Measurements from ENCODE around the gene SOCS1.

DNA sequence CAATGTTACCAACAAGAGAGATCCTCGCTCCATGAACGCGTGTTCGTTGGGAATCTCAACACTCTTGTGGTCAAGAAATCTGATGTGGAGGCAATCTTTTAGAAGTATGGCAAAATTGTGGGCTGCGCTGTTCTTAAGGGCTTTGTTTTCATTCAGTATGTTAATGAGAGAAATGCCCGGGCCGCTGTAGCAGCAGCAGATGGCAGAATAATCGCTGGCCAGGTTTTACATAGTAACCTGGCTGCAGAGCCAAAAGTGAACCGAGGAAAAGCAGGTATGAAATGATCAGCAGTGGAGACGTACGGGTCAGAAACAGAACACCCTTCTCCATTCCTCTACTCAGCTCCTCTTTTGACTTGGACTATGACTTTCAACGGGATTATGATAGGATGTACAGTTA is 13.3 kb downstream of the SOCS1 start:
- no peak for TF ChIP-seq KDM1A (IDR thresholded peaks at IDR 0.05; ENCODE audit: low read depth)
- TF ChIP-seq, protein P1, sequence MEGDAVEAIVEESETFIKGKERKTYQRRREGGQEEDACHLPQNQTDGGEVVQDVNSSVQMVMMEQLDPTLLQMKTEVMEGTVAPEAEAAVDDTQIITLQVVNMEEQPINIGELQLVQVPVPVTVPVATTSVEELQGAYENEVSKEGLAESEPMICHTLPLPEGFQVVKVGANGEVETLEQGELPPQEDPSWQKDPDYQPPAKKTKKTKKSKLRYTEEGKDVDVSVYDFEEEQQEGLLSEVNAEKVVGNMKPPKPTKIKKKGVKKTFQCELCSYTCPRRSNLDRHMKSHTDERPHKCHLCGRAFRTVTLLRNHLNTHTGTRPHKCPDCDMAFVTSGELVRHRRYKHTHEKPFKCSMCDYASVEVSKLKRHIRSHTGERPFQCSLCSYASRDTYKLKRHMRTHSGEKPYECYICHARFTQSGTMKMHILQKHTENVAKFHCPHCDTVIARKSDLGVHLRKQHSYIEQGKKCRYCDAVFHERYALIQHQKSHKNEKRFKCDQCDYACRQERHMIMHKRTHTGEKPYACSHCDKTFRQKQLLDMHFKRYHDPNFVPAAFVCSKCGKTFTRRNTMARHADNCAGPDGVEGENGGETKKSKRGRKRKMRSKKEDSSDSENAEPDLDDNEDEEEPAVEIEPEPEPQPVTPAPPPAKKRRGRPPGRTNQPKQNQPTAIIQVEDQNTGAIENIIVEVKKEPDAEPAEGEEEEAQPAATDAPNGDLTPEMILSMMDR (IDR thresholded peaks at IDR 0.05) = no peak
